Endothelial cell of umbilical vein (primary cell): ENCODE measurements around the gene PLEKHG1. TPM values are rescaled to one million over a fixed set of nuclear protein-coding genes. Genes with fewer than 3 reads are reported as not detected.

ENCODE experiments used
- BruUV-seq: library from RNA; stranded (reverse); fragments of 400-500 nt; replicated peaks from 2 replicates; lab custom pipeline; 2021; lab: Mats Ljungman, UMichigan
- CTCF ChIA-PET: fragments of 300-600, 350-600 bp; sonication (Branson Sonifier 250); formaldehyde crosslinking; loops from one replicate; lab custom pipeline; 2021; ENCODE audit warnings: antibody characterized with exemption, inconsistent platforms; lab: Charles Lee
- POLR2A ChIA-PET: fragments of 300-600, 350-600 bp; sonication (Branson Sonifier 250); formaldehyde crosslinking; loops from one replicate; lab custom pipeline; 2021; ENCODE audit warnings: antibody characterized with exemption, inconsistent platforms; lab: Charles Lee
- DNase-seq: peaks from one replicate; pipeline ENCODE4 v3.0.0-alpha.2; 2011; ENCODE audit warnings: low read depth, low spot score
- FAIRE-seq: peaks from 2 replicates; lab custom pipeline; 2011; peaks lifted over from hg19 to GRCh38; lab: Jason Lieb, UNC
- H2AFZ ChIP-seq: 2 replicates; pipeline ENCODE4 v1.6.0; 2012; ENCODE audit warnings: low read depth, low read length, control low read depth, inconsistent platforms
- H3K27ac ChIP-seq: 2 replicates; pipeline ENCODE4 v1.5.1; 2011; ENCODE audit warnings: low read depth, mild to moderate bottlenecking, control low read depth, low read length, moderate library complexity; ENCODE audit not compliant: insufficient read depth
- H3K27me3 ChIP-seq, 2 experiments: 2 replicates each; pipeline versions ENCODE4 v1.6.0 to v1.6.1; 2011; ENCODE audit warnings: low read length in 2 of 2, mixed read lengths in 1 of 2; ENCODE audit not compliant: control insufficient read depth in 2 of 2, insufficient read depth in 2 of 2
- H3K36me3 ChIP-seq, 2 experiments: 2 replicates in 1 of 2; 3 replicates in 1 of 2; pipeline ENCODE4 v1.5.1; 2011; ENCODE audit warnings: low read length in 2 of 2, mild to moderate bottlenecking in 1 of 2, moderate library complexity in 1 of 2; ENCODE audit not compliant: control insufficient read depth in 2 of 2, insufficient read depth in 2 of 2; ENCODE audit errors: extremely low read depth in 1 of 2
- H3K4me1 ChIP-seq: 3 replicates; pipeline ENCODE4 v1.5.1; 2011; ENCODE audit warnings: mild to moderate bottlenecking, low read length; ENCODE audit not compliant: control insufficient read depth, insufficient read depth; ENCODE audit errors: extremely low read depth
- H3K4me2 ChIP-seq: 2 replicates; pipeline ENCODE4 v1.6.1; 2011; ENCODE audit warnings: low read length, control low read depth, mixed read lengths; ENCODE audit not compliant: insufficient read depth
- H3K4me3 ChIP-seq, 3 experiments: fragments of 200-600 bp in 1 of 3; sonication (generic), shearing (Covaris generic) in 1 of 3; replicated peaks in 1 of 3; 2 replicates each; pipeline ENCODE4 v1.5.1; 2011 to 2016; ENCODE audit warnings: control low read depth in 3 of 3, low read length in 3 of 3, mild to moderate bottlenecking in 2 of 3, inconsistent platforms in 1 of 3, low read depth in 1 of 3, moderate library complexity in 1 of 3; ENCODE audit not compliant: insufficient read depth in 1 of 3
- H3K79me2 ChIP-seq: 2 replicates; pipeline ENCODE4 v1.6.0; 2012; ENCODE audit warnings: low read length, inconsistent platforms; ENCODE audit not compliant: control insufficient read depth, insufficient read depth
- H3K9ac ChIP-seq: replicated peaks from 2 replicates; pipeline ENCODE3; 2011; ENCODE audit warnings: low read length, control low read depth; ENCODE audit not compliant: insufficient read depth; ENCODE audit errors: extremely low read depth
- H3K9me1 ChIP-seq: replicated peaks from 3 replicates; pipeline ENCODE4 v1.6.0; 2011; ENCODE audit warnings: mild to moderate bottlenecking, low read length; ENCODE audit not compliant: control insufficient read depth, insufficient read depth; ENCODE audit errors: extremely low read depth
- H3K9me3 ChIP-seq: replicated peaks from 2 replicates; pipeline ENCODE4 v1.5.1; 2012; ENCODE audit warnings: low read length, inconsistent platforms; ENCODE audit not compliant: control insufficient read depth, insufficient read depth
- H4K20me1 ChIP-seq: replicated peaks from 2 replicates; pipeline ENCODE3; 2011; ENCODE audit warnings: mild to moderate bottlenecking, low read length; ENCODE audit not compliant: control insufficient read depth, insufficient read depth; ENCODE audit errors: extremely low read depth
- CTCF ChIP-seq, 2 donors: IDR thresholded peaks; 1 replicate in 1 of 2; 2 replicates in 1 of 2; pipeline ENCODE4 v1.5.1; 2011; ENCODE audit warnings: low read length in 2 of 2, mild to moderate bottlenecking in 2 of 2, moderate library complexity in 2 of 2, control low read depth in 1 of 2, inconsistent platforms in 1 of 2, low read depth in 1 of 2; ENCODE audit not compliant: insufficient read depth in 1 of 2; ENCODE audit errors: extremely low read depth in 1 of 2
- EZH2 ChIP-seq: IDR thresholded peaks from 2 replicates; pipeline ENCODE4 v1.6.1; 2012; ENCODE audit warnings: borderline replicate concordance, low read depth, mild to moderate bottlenecking, moderate library complexity, low read length, inconsistent platforms; ENCODE audit not compliant: severe bottlenecking
- FOS ChIP-seq: IDR thresholded peaks from 2 replicates; pipeline ENCODE4 v1.6.1; 2011; ENCODE audit warnings: mild to moderate bottlenecking, low read length, moderate library complexity, borderline replicate concordance; ENCODE audit not compliant: insufficient read depth
- GATA2 ChIP-seq: IDR thresholded peaks from 2 replicates; pipeline ENCODE4 v1.7.0; 2011; ENCODE audit warnings: low read depth, mild to moderate bottlenecking, moderate library complexity, mixed read lengths, low read length; ENCODE audit not compliant: insufficient read length, insufficient read depth
- JUN ChIP-seq: IDR thresholded peaks from 2 replicates; pipeline ENCODE4 v1.6.1; 2011; ENCODE audit warnings: borderline replicate concordance, low read depth; ENCODE audit not compliant: insufficient read length, insufficient read depth
- MAX ChIP-seq: IDR thresholded peaks from 2 replicates; pipeline ENCODE4 v1.6.1; 2011; ENCODE audit not compliant: insufficient read depth, insufficient read length
- MYC ChIP-seq: IDR thresholded peaks from one replicate; pipeline ENCODE4 v1.6.1; 2011; ENCODE audit warnings: mild to moderate bottlenecking, low read depth, low read length
- POLR2A ChIP-seq: IDR thresholded peaks from 2 replicates; pipeline ENCODE4 v1.6.1; 2012; ENCODE audit warnings: low read depth, mild to moderate bottlenecking, control low read depth, low read length
- POLR2AphosphoS5 ChIP-seq: IDR thresholded peaks from 2 replicates; pipeline ENCODE4 v1.6.1; 2012; ENCODE audit warnings: low read depth, mild to moderate bottlenecking, control low read depth, low read length, moderate library complexity; ENCODE audit not compliant: insufficient read depth
- dilution Hi-C: fragments of 300-500 bp; cut with MboI; formaldehyde crosslinking; loops from one replicate; pipeline ENCODE4 v1.15.0; 2019; ENCODE audit warnings: low sequenced_read_pairs; ENCODE audit not compliant: extremely low pct_ligation_motif_present
- intact Hi-C: fragments of 100-400 bp; cut with micrococcal nuclease; formaldehyde crosslinking; loops from one replicate; pipeline ENCODE4 v1.10.0; 2022
- polyA plus RNA-seq, 4 experiments: library from polyadenylated mRNA; depleted of rRNA in 3 of 4; stranded (reverse) in 3 of 4; unstranded in 1 of 4; fragments of >200 nt; gene quantifications; 2 replicates each; pipeline versions ENCODE4 v1.2.1 to v1.2.3, GENCODE V29; 2011 to 2012; ENCODE audit warnings: missing spikeins in 1 of 4
- total RNA-seq: library from RNA; stranded (reverse); gene quantifications from 2 replicates; pipeline ENCODE4 v1.2.3, GENCODE V29; 2021

PLEKHG1 gene
- total and polyA plus RNA-seq, 2 donors (not counting 3 experiments of a cell fraction or from before 2014, with no cell fraction given), result 8.8 to 62.5 TPM

GRCh38 chr6:150617062-150617461 is 17.4 kb downstream of the PLEKHG1 start:
- ChIA-PET POLR2A (no interaction called here), CTCF (interaction anchor here (1.1 kb wide), 1 partner anchor 199 kb away, joined by 3 read pairs; no protein-coding TSS in a partner anchor)
- Histone ChIP-seq H3K4me1 (peaks cover 36% of the 10 kb centered on the region), H3K27ac (peak overlapping the region; percentile 21), H3K27me3 (no peaks in the 10 kb centered on the region), H2AFZ (no peak overlapping the region), H3K4me2 (peak overlapping the region; percentile 69), H3K9me3 (no peaks in the 10 kb centered on the region), H3K9ac (peak overlapping the region; percentile 35), H3K79me2 (no peaks in the 10 kb centered on the region), H3K9me1 (no peaks in the 10 kb centered on the region), H3K36me3 (no peaks in the 10 kb centered on the region), H4K20me1 (no peaks in the 10 kb centered on the region), H3K4me3 (peak overlapping the region in 1 of 3 experiments; percentile 10)
- intact Hi-C loops, result loop anchor here (1.0 to 2.0 kb wide), 4 partner anchors 16 to 198 kb away; no protein-coding TSS in a partner anchor
- dilution Hi-C loops, result no loop called here
- DNase-seq, result peak; percentile 74
- peak; percentile 77 for FAIRE-seq
- no TSS peak for BruUV-seq
- TF ChIP-seq JUN, result peak; percentile 2
- TF ChIP-seq FOS, result no peak

- dilution Hi-C loops (no loop called here), intact Hi-C loops (loop anchor here (1.0 to 2.0 kb wide), 4 partner anchors 17 to 199 kb away; no protein-coding TSS in a partner anchor)
- BruUV-seq, result TSS peak; percentile 29
- DNase-seq (peak; percentile 67), FAIRE-seq (peak; percentile 50)
- H3K27me3 ChIP-seq, result no peaks in the 10 kb centered on the region
- H3K4me1 ChIP-seq, result peaks cover 38% of the 10 kb centered on the region
- POLR2A ChIA-PET, result no interaction called here
- H3K9ac ChIP-seq, result peak overlapping the region; percentile 35
- no peak overlapping the region for H2AFZ ChIP-seq
- H3K9me3 ChIP-seq, result no peaks in the 10 kb centered on the region
- peak overlapping the region; percentile 69 for H3K4me2 ChIP-seq
- H3K79me2 ChIP-seq, result no peaks in the 10 kb centered on the region
- no peaks in the 10 kb centered on the region for H3K36me3 ChIP-seq
- H4K20me1 ChIP-seq, result no peaks in the 10 kb centered on the region
- CTCF ChIA-PET, result interaction anchor here (1.1 to 1.5 kb wide), 3 partner anchors 124 to 200 kb away, joined by 3 to 6 read pairs (median 4); no protein-coding TSS in a partner anchor
- peak overlapping the region; percentile 21 for H3K27ac ChIP-seq
- peak overlapping the region in 1 of 3 experiments; percentile 10 for H3K4me3 ChIP-seq
- TF ChIP-seq POLR2A (no peak), POLR2AphosphoS5 (no peak), GATA2 (no peak), CTCF (IDR thresholded peaks at IDR 0.05; ENCODE audit: extremely low read depth in 1 of 2, insufficient read depth in 1 of 2, low read depth in 1 of 2, low read length in 2 of 2) (no peak), MYC (no peak), FOS (peak; percentile 41), EZH2 (no peak), JUN (peak; percentile 32), MAX (no peak)
- H3K9me1 ChIP-seq, result no peaks in the 10 kb centered on the region
These were observed 18.1 kb downstream of the PLEKHG1 start for GRCh38 chr6:150617496-150618460.
